Activated CD4-positive, alpha-beta memory T cell treated with anti-CD3 and anti-CD28 coated beads for 36 hours (primary cell): Measurements from ENCODE around the gene DNAI1. TPM values are rescaled to one million over a fixed set of nuclear protein-coding genes. Genes with fewer than 3 reads are reported as not detected.

Experiments
- CTCF ChIA-PET: fragments of 350-600 bp; sonication (Branson Sonifier 250); formaldehyde crosslinking; loops from one replicate; lab custom pipeline; 2021; ENCODE audit warnings: antibody characterized with exemption, inconsistent platforms; lab: Charles Lee
- POLR2A ChIA-PET: fragments of 350-600 bp; sonication (Branson Sonifier 250); formaldehyde crosslinking; loops from one replicate; lab custom pipeline; 2021; ENCODE audit warnings: antibody characterized with exemption; lab: Charles Lee
- DNase-seq: peaks from one replicate; pipeline ENCODE4 v3.0.0-alpha.2; 2020
- H3K27ac Mint-ChIP-seq: one replicate; pipeline ENCODE4 v1.8.0; 2021; ENCODE audit warnings: mixed read lengths
- H3K27me3 Mint-ChIP-seq: one replicate; pipeline ENCODE4 v1.8.0; 2021; ENCODE audit warnings: mixed read lengths
- H3K36me3 Mint-ChIP-seq: one replicate; pipeline ENCODE4 v1.8.0; 2021; ENCODE audit warnings: mixed read lengths
- H3K4me1 Mint-ChIP-seq: one replicate; pipeline ENCODE4 v1.8.0; 2021; ENCODE audit warnings: low read depth, mixed read lengths
- H3K4me3 Mint-ChIP-seq: one replicate; pipeline ENCODE4 v1.8.0; 2021; ENCODE audit warnings: mild to moderate bottlenecking, mixed read lengths
- H3K9me3 Mint-ChIP-seq: one replicate; pipeline ENCODE4 v1.8.0; 2021; ENCODE audit warnings: mixed read lengths
- intact Hi-C: fragments of 100-400 bp; cut with micrococcal nuclease; formaldehyde crosslinking; loops from one replicate; pipeline ENCODE4 v1.15.1; 2023
- total RNA-seq, 2 experiments: library from RNA; stranded (reverse); gene quantifications; one replicate each; pipeline ENCODE4 v1.2.3, GENCODE V29; 2021

DNAI1 gene
- total RNA-seq, 2 experiments from 2014 or later = 0.19 to 0.69 TPM

GRCh38 chr9:34505370-34506120 is 46.9 kb downstream of the DNAI1 start:
- no peak for DNase-seq
- POLR2A ChIA-PET = no interaction called here
- intact Hi-C loops = no loop called here
- H3K27ac Mint-ChIP-seq = no peak overlapping the region
- peaks cover under 1% of the 10 kb centered on the region for H3K4me1 Mint-ChIP-seq
- no peaks in the 10 kb centered on the region for H3K36me3 Mint-ChIP-seq
- CTCF ChIA-PET = interaction anchor here (1.0 to 2.8 kb wide), 3 partner anchors 86 to 101 kb away, joined by 6 to 7 read pairs (median 6); no protein-coding TSS in a partner anchor
- H3K27me3 Mint-ChIP-seq = no peaks in the 10 kb centered on the region
- H3K4me3 Mint-ChIP-seq = no peak overlapping the region
- no peaks in the 10 kb centered on the region for H3K9me3 Mint-ChIP-seq

- Mint-ChIP-seq H3K36me3 (no peaks in the 10 kb centered on the region), H3K27me3 (no peaks in the 10 kb centered on the region), H3K4me1 (no peaks in the 10 kb centered on the region), H3K27ac (no peak overlapping the region), H3K9me3 (no peaks in the 10 kb centered on the region), H3K4me3 (no peak overlapping the region)
- intact Hi-C loops = no loop called here
- POLR2A ChIA-PET = no interaction called here
- CTCF ChIA-PET = interaction anchor here (1.4 to 2.8 kb wide), 2 partner anchors 97 to 102 kb away, joined by 6 to 7 read pairs; no protein-coding TSS in a partner anchor
- no peak for DNase-seq
Observed at GRCh38 chr9:34506623-34507022, 48.0 kb downstream of the DNAI1 start.

- intact Hi-C loops = no loop called here
- H3K27me3 Mint-ChIP-seq = no peaks in the 10 kb centered on the region
- POLR2A ChIA-PET = no interaction called here
Observed at GRCh38 chr9:34507556-34507955, 49.0 kb downstream of the DNAI1 start.

GRCh38 chr9:34507966-34508365 is 49.4 kb downstream of the DNAI1 start:
- POLR2A ChIA-PET = no interaction called here
- H3K4me3 Mint-ChIP-seq = no peak overlapping the region

More at GRCh38 chr9:34507556-34507955, 49.0 kb downstream of the DNAI1 start:
- no peak for DNase-seq
- no peak overlapping the region for H3K4me3 Mint-ChIP-seq
- H3K4me1 Mint-ChIP-seq = no peaks in the 10 kb centered on the region
- H3K27ac Mint-ChIP-seq = no peak overlapping the region
- no peaks in the 10 kb centered on the region for H3K36me3 Mint-ChIP-seq
- CTCF ChIA-PET = interaction anchor here (1.3 kb wide), 1 partner anchor 103 kb away, joined by 6 read pairs; no protein-coding TSS in a partner anchor
- H3K9me3 Mint-ChIP-seq = no peaks in the 10 kb centered on the region

GRCh38 chr9:34508463-34508862 is 49.9 kb downstream of the DNAI1 start:
- CTCF ChIA-PET = interaction anchor here (1.3 kb wide), 1 partner anchor 104 kb away, joined by 6 read pairs; no protein-coding TSS in a partner anchor
- DNase-seq = no peak
- intact Hi-C loops = no loop called here
- POLR2A ChIA-PET = no interaction called here
- Mint-ChIP-seq H3K4me3 (no peak overlapping the region), H3K36me3 (no peaks in the 10 kb centered on the region), H3K9me3 (no peaks in the 10 kb centered on the region), H3K4me1 (no peaks in the 10 kb centered on the region), H3K27me3 (no peaks in the 10 kb centered on the region), H3K27ac (no peak overlapping the region)

More at GRCh38 chr9:34507966-34508365, 49.4 kb downstream of the DNAI1 start:
- Mint-ChIP-seq H3K27me3 (no peaks in the 10 kb centered on the region), H3K36me3 (no peaks in the 10 kb centered on the region), H3K9me3 (no peaks in the 10 kb centered on the region), H3K4me1 (no peaks in the 10 kb centered on the region), H3K27ac (no peak overlapping the region)
- intact Hi-C loops = no loop called here
- DNase-seq = no peak
- CTCF ChIA-PET = interaction anchor here (1.3 kb wide), 1 partner anchor 104 kb away, joined by 6 read pairs; no protein-coding TSS in a partner anchor

GRCh38 chr9:34508951-34509350 is 50.3 kb downstream of the DNAI1 start:
- intact Hi-C loops = no loop called here
- ChIA-PET CTCF (no interaction called here), POLR2A (no interaction called here)
- no peak overlapping the region for H3K4me3 Mint-ChIP-seq
- no peaks in the 10 kb centered on the region for H3K4me1 Mint-ChIP-seq
- no peaks in the 10 kb centered on the region for H3K27me3 Mint-ChIP-seq
- no peaks in the 10 kb centered on the region for H3K36me3 Mint-ChIP-seq
- no peak overlapping the region for H3K27ac Mint-ChIP-seq
- DNase-seq = no peak
- no peaks in the 10 kb centered on the region for H3K9me3 Mint-ChIP-seq

GRCh38 chr9:34510497-34511468 is 52.2 kb downstream of the DNAI1 start:
- Mint-ChIP-seq H3K36me3 (no peaks in the 10 kb centered on the region), H3K4me3 (no peak overlapping the region), H3K9me3 (no peaks in the 10 kb centered on the region), H3K27me3 (no peaks in the 10 kb centered on the region), H3K27ac (no peak overlapping the region), H3K4me1 (no peaks in the 10 kb centered on the region)
- POLR2A ChIA-PET = no interaction called here
- DNase-seq = no peak
- CTCF ChIA-PET = interaction anchor here (0.9 to 1.3 kb wide), 4 partner anchors 8 to 107 kb away, joined by 3 to 6 read pairs (median 4); no protein-coding TSS in a partner anchor
- intact Hi-C loops = no loop called here

GRCh38 chr9:34512131-34513078 is 53.8 kb downstream of the DNAI1 start:
- Mint-ChIP-seq H3K36me3 (no peaks in the 10 kb centered on the region), H3K4me3 (no peak overlapping the region), H3K27ac (no peak overlapping the region), H3K4me1 (no peaks in the 10 kb centered on the region), H3K27me3 (no peaks in the 10 kb centered on the region), H3K9me3 (no peaks in the 10 kb centered on the region)
- intact Hi-C loops = no loop called here
- ChIA-PET POLR2A (no interaction called here), CTCF (interaction anchor here (0.6 to 1.3 kb wide), 3 partner anchors 49 to 346 kb away, joined by 3 to 6 read pairs (median 6); no protein-coding TSS in a partner anchor)
- DNase-seq = no peak

- no peak for DNase-seq
- Mint-ChIP-seq H3K9me3 (no peaks in the 10 kb centered on the region), H3K36me3 (no peaks in the 10 kb centered on the region), H3K27ac (no peak overlapping the region), H3K27me3 (no peaks in the 10 kb centered on the region), H3K4me1 (no peaks in the 10 kb centered on the region), H3K4me3 (no peak overlapping the region)
- intact Hi-C loops = no loop called here
- ChIA-PET CTCF (interaction anchor here (0.8 to 1.3 kb wide), 2 partner anchors 47 to 78 kb away, joined by 3 read pairs; no protein-coding TSS in a partner anchor), POLR2A (no interaction called here)
Observed at GRCh38 chr9:34513567-34514214, 55.1 kb downstream of the DNAI1 start.

GRCh38 chr9:34514401-34514800 is 55.8 kb downstream of the DNAI1 start:
- no peaks in the 10 kb centered on the region for H3K4me1 Mint-ChIP-seq
- CTCF ChIA-PET = interaction anchor here (0.8 kb wide), 1 partner anchor 77 kb away, joined by 3 read pairs; no protein-coding TSS in a partner anchor
- H3K27ac Mint-ChIP-seq = no peak overlapping the region
- H3K4me3 Mint-ChIP-seq = no peak overlapping the region
- no peak for DNase-seq
- intact Hi-C loops = no loop called here
- no peaks in the 10 kb centered on the region for H3K36me3 Mint-ChIP-seq
- POLR2A ChIA-PET = no interaction called here
- H3K9me3 Mint-ChIP-seq = no peaks in the 10 kb centered on the region
- no peaks in the 10 kb centered on the region for H3K27me3 Mint-ChIP-seq

- ChIA-PET CTCF (no interaction called here), POLR2A (no interaction called here)
- H3K4me3 Mint-ChIP-seq = no peak overlapping the region
- no peak for DNase-seq
- no peaks in the 10 kb centered on the region for H3K4me1 Mint-ChIP-seq
- no peaks in the 10 kb centered on the region for H3K36me3 Mint-ChIP-seq
- intact Hi-C loops = no loop called here
- H3K9me3 Mint-ChIP-seq = no peaks in the 10 kb centered on the region
- no peak overlapping the region for H3K27ac Mint-ChIP-seq
- no peaks in the 10 kb centered on the region for H3K27me3 Mint-ChIP-seq
Observed at GRCh38 chr9:34514816-34515215, 56.2 kb downstream of the DNAI1 start.
